OCI-LY1 (cell line): ENCODE measurements around the gene TNFAIP1.

ENCODE experiments used
- H2AFZ ChIP-seq: fragments of 200-600 bp; sonication (generic), shearing (Covaris generic); 2 replicates; pipeline ENCODE4 v1.6.0; 2014; ENCODE audit warnings: antibody characterized with exemption, mild to moderate bottlenecking, low read length
- H3F3A ChIP-seq: fragments of 200-600 bp; sonication (generic), shearing (Covaris generic); 2 replicates; pipeline ENCODE4 v1.6.0; 2014; ENCODE audit warnings: mild to moderate bottlenecking, antibody characterized with exemption, low read length, moderate library complexity; ENCODE audit not compliant: insufficient read depth
- H3K27ac ChIP-seq: fragments of 200-600 bp; sonication (generic); 2 replicates; pipeline ENCODE4 v1.5.1; 2014; ENCODE audit warnings: low read length, mixed run types, mild to moderate bottlenecking, low read depth; ENCODE audit not compliant: poor library complexity, severe bottlenecking
- H3K27me3 ChIP-seq: fragments of 200-600 bp; sonication (generic); 2 replicates; pipeline ENCODE4 v1.6.0; 2014; ENCODE audit warnings: antibody characterized with exemption, mild to moderate bottlenecking, low read length, moderate library complexity; ENCODE audit not compliant: insufficient read depth
- H3K36me3 ChIP-seq: fragments of 200-600 bp; sonication (generic); 2 replicates; pipeline ENCODE4 v1.6.1; 2014; ENCODE audit warnings: mild to moderate bottlenecking, antibody characterized with exemption, low read length, moderate library complexity, mixed read lengths; ENCODE audit not compliant: insufficient read depth
- H3K4me1 ChIP-seq: fragments of 200-600 bp; sonication (generic); 2 replicates; pipeline ENCODE4 v1.5.1; 2014; ENCODE audit warnings: mild to moderate bottlenecking, low read length, moderate library complexity; ENCODE audit not compliant: insufficient read depth, severe bottlenecking
- H3K4me2 ChIP-seq: fragments of 200-600 bp; sonication (generic), shearing (Covaris generic); 2 replicates; pipeline ENCODE4 v1.6.1; 2014; ENCODE audit warnings: low read length
- H3K4me3 ChIP-seq: fragments of 200-600 bp; sonication (generic); 2 replicates; pipeline ENCODE4 v1.5.1; 2014; ENCODE audit warnings: low read length, low read depth, mild to moderate bottlenecking, mixed read lengths; ENCODE audit not compliant: poor library complexity, severe bottlenecking
- H3K79me2 ChIP-seq: fragments of 200-600 bp; shearing (Covaris generic); 2 replicates; pipeline ENCODE4 v1.6.1; 2016; ENCODE audit warnings: mixed run types, low read length, mixed read lengths; ENCODE audit not compliant: insufficient read depth
- H3K9ac ChIP-seq: fragments of 200-600 bp; sonication (generic), shearing (Covaris generic); 2 replicates; pipeline ENCODE4 v1.6.1; 2014; ENCODE audit warnings: mild to moderate bottlenecking, low read length, mixed read lengths
- H3K9me2 ChIP-seq: fragments of 200-600 bp; sonication (generic), shearing (Covaris generic); 2 replicates; pipeline ENCODE4 v1.6.1; 2014; ENCODE audit warnings: low read depth, mild to moderate bottlenecking, low read length, mixed read lengths
- H3K9me3 ChIP-seq: fragments of 200-600 bp; shearing (Covaris generic); 2 replicates; pipeline ENCODE4 v1.6.1; 2014; ENCODE audit warnings: low read length, mixed read lengths
- H4K20me1 ChIP-seq: fragments of 200-600 bp; sonication (generic), shearing (Covaris generic); 2 replicates; pipeline ENCODE4 v1.6.0; 2016; ENCODE audit warnings: mild to moderate bottlenecking, low read length; ENCODE audit not compliant: insufficient read depth
- CTCF ChIP-seq: fragments of 200-600 bp; sonication (generic), shearing (Covaris generic); IDR thresholded peaks from 2 replicates; pipeline ENCODE4 v1.5.1; 2017; ENCODE audit warnings: mild to moderate bottlenecking, antibody characterized with exemption, low read length, moderate library complexity, mixed read lengths
- EZH2 ChIP-seq: fragments of 200-600 bp; sonication (generic), shearing (Covaris generic); IDR thresholded peaks from 2 replicates; pipeline ENCODE4 v1.8.0; 2017; ENCODE audit warnings: borderline replicate concordance, mixed run types, mild to moderate bottlenecking, antibody characterized with exemption, low read length, moderate library complexity, mixed read lengths

Gene TNFAIP1

GRCh38 chr17:28391401-28391800 is 55.8 kb downstream of the TNFAIP1 start:
- Histone ChIP-seq H3K27ac (no peak overlapping the region), H4K20me1 (no peaks in the 10 kb centered on the region), H3K9ac (no peak overlapping the region), H3K4me2 (no peak overlapping the region), H3K4me1 (no peaks in the 10 kb centered on the region), H3K4me3 (no peak overlapping the region), H3K9me3 (no peaks in the 10 kb centered on the region), H3K36me3 (no peaks in the 10 kb centered on the region), H2AFZ (no peak overlapping the region), H3F3A (no peaks in the 10 kb centered on the region), H3K79me2 (no peaks in the 10 kb centered on the region), H3K27me3 (no peaks in the 10 kb centered on the region), H3K9me2 (no peaks in the 10 kb centered on the region)
- TF ChIP-seq CTCF (no peak), EZH2 (no peak)

- Histone ChIP-seq H3K36me3 (no peaks in the 10 kb centered on the region), H3K9me2 (no peaks in the 10 kb centered on the region), H3K4me2 (no peak overlapping the region), H3K4me3 (no peak overlapping the region), H2AFZ (no peak overlapping the region), H3K9ac (no peak overlapping the region), H3F3A (no peaks in the 10 kb centered on the region), H4K20me1 (no peaks in the 10 kb centered on the region), H3K27me3 (no peaks in the 10 kb centered on the region), H3K79me2 (no peaks in the 10 kb centered on the region), H3K9me3 (no peaks in the 10 kb centered on the region), H3K27ac (no peak overlapping the region), H3K4me1 (no peaks in the 10 kb centered on the region)
- no peak for TF ChIP-seq EZH2
- no peak for TF ChIP-seq CTCF
Measured at GRCh38 chr17:28392491-28392890, 56.9 kb downstream of the TNFAIP1 start.

GRCh38 chr17:28394337-28395116 is 59.0 kb downstream of the TNFAIP1 start:
- Histone ChIP-seq H3K4me2 (no peak overlapping the region), H3K4me1 (no peaks in the 10 kb centered on the region)

More at GRCh38 chr17:28394337-28395116, 59.0 kb downstream of the TNFAIP1 start:
- H3F3A ChIP-seq, result no peaks in the 10 kb centered on the region
- H3K27me3 ChIP-seq, result no peaks in the 10 kb centered on the region
- no peaks in the 10 kb centered on the region for H3K36me3 ChIP-seq
- H3K9me2 ChIP-seq, result no peaks in the 10 kb centered on the region
- no peaks in the 10 kb centered on the region for H3K79me2 ChIP-seq
- H3K27ac ChIP-seq, result no peak overlapping the region
- TF ChIP-seq CTCF (no peak), EZH2 (no peak)
- H3K4me3 ChIP-seq, result no peak overlapping the region
- no peaks in the 10 kb centered on the region for H4K20me1 ChIP-seq
- H3K9me3 ChIP-seq, result no peaks in the 10 kb centered on the region
- H2AFZ ChIP-seq, result no peak overlapping the region
- no peak overlapping the region for H3K9ac ChIP-seq
